ENCODE results near the gene AGAP1.

The AGAP1 gene

DNA sequence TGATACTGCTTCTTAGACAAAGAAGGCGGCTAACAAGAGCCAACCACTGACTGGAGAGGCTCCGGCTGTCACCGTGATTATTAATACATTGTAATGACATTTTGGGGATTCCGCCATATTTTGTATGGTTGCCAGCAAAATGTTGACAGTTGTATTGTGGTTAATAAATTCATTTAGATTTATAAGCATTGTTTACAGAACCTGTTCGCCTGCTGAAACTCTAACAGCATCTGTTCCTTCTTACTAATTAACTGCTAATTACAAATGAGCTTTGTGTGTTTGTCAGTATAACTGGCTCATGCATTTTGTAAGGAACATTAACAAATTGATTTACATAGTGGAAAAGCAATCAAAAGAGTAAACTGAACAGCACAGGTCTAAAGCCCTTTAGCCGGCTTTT, 342.0 kb downstream of the AGAP1 start:
- TF ChIP-seq, protein P1, sequence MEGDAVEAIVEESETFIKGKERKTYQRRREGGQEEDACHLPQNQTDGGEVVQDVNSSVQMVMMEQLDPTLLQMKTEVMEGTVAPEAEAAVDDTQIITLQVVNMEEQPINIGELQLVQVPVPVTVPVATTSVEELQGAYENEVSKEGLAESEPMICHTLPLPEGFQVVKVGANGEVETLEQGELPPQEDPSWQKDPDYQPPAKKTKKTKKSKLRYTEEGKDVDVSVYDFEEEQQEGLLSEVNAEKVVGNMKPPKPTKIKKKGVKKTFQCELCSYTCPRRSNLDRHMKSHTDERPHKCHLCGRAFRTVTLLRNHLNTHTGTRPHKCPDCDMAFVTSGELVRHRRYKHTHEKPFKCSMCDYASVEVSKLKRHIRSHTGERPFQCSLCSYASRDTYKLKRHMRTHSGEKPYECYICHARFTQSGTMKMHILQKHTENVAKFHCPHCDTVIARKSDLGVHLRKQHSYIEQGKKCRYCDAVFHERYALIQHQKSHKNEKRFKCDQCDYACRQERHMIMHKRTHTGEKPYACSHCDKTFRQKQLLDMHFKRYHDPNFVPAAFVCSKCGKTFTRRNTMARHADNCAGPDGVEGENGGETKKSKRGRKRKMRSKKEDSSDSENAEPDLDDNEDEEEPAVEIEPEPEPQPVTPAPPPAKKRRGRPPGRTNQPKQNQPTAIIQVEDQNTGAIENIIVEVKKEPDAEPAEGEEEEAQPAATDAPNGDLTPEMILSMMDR (IDR thresholded peaks at IDR 0.05), result no peak
- no peak for DNase-seq (ENCODE audit: low spot score)
- no peak overlapping the region for H3K27ac ChIP-seq
- H3K4me3 ChIP-seq, result no peak overlapping the region

DNA sequence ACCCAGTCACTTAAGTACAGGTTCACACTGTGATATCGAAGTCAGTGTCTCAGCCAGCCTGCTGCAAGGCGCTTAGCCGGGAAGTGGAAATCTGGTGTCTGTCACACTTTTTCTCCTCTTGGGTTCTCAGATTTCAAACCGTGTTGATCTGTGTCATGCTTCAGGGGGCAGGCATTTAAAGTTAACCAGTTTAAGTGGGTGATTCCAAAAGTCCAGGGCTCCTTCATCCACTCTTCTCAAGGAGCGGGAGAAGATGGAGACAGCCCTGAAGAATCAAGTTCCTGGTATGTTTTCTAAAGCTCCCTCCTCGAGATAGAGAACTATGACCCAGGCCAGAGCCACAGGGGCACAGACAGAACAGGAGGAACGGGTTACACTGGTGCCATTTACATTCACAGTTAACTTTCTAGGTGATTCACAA, 342.7 kb downstream of the AGAP1 start:
- TF ChIP-seq, protein P1 (IDR thresholded peaks at IDR 0.05), result no peak
- Histone ChIP-seq H3K4me3 (no peak overlapping the region), H3K27ac (no peak overlapping the region)
- DNase-seq (ENCODE audit: low spot score), result no peak

DNA sequence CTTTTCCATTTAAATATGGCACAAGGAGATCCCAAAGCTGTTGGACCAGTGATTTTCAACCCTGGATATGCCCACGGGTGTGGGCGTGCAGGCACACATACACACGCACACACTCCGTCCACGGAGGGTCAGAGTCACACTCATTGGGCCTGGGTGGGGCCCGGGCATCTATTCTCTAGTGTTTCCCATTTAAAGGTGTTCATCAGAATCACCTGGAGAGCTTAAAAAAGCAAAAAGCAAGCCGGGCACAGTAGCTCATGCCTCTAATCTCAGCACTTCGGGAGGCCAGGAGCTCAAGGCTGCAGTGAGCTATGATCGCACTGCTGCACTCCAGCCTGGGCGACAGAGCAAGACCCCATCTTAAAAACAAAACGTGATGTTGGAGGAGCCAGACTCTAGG, 345.4 kb downstream of the AGAP1 start:
- TF ChIP-seq, protein P1 (IDR thresholded peaks at IDR 0.05), result no peak
- H3K27ac ChIP-seq, result no peak overlapping the region
- no peak overlapping the region for H3K4me3 ChIP-seq
- DNase-seq (ENCODE audit: low spot score), result no peak

DNA sequence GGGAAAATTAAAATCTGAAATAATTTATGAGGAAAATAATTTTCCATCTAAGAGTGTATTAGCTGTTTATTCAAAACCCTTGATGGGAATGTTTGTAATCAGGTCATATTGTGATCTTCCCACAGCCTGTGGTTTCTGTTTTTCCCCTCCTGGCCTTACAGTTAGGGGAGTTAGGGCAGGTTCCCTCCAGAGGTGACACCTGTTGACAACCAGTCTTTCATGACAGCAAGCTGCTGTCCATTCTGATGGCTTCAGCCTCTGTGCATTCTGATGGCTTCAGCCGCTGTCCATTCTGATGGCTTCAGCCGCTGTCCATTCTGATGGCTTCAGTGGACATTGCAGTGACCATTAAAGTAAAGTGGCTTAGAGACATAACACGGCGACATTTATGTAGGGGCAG, 346.1 kb downstream of the AGAP1 start:
- TF ChIP-seq, protein P1 (IDR thresholded peaks at IDR 0.05), result no peak
- Histone ChIP-seq H3K4me3 (no peak overlapping the region), H3K27ac (no peak overlapping the region)
- no peak for DNase-seq (ENCODE audit: low spot score)

DNA sequence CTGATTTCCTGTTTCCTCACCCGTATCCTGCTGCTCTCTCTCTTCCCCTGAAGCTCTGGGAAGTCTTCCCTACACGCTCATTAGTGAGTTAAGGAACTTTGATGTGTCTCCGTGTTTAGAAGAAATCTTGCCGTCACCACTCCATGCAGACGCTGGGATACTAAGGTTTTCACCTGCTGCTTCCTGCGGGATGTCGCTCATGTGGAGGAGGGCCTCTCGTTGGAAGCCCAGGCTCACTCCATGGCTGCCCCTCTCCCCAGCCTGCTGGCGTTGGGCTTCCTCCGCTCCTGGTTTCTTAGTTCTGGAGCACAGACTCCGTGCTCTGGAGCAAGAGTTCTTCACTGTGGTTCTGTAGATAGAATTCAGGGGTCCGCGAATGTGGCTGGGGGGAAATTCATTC, 348.0 kb downstream of the AGAP1 start:
- Histone ChIP-seq H3K4me3 (no peak overlapping the region), H3K27ac (no peak overlapping the region)
- TF ChIP-seq, protein P1 (IDR thresholded peaks at IDR 0.05), result no peak
- no peak for DNase-seq (ENCODE audit: low spot score)

DNA sequence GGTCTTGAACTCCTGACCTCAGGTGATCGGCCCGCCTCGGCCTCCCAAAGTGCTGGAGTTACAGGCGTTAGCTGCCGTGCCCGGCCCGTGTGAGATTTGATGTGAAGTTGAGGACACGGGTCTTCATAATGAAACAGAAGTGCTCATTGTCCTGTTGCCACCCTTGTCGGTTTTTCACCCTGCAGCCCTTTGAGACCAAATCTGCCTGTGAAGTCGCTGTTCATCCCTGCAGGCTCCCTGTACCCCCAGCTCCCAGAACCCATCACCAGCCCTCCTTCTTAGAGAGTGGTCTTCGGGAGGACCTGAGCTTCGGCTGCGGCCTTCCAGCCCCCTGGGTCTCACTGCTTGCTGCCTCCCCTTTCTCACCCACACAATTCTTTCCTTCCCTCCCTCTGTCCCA, 349.1 kb downstream of the AGAP1 start:
- TF ChIP-seq, protein P1 (IDR thresholded peaks at IDR 0.05), result no peak
- no peak for DNase-seq (ENCODE audit: low spot score)
- Histone ChIP-seq H3K4me3 (no peak overlapping the region), H3K27ac (no peak overlapping the region)

DNA sequence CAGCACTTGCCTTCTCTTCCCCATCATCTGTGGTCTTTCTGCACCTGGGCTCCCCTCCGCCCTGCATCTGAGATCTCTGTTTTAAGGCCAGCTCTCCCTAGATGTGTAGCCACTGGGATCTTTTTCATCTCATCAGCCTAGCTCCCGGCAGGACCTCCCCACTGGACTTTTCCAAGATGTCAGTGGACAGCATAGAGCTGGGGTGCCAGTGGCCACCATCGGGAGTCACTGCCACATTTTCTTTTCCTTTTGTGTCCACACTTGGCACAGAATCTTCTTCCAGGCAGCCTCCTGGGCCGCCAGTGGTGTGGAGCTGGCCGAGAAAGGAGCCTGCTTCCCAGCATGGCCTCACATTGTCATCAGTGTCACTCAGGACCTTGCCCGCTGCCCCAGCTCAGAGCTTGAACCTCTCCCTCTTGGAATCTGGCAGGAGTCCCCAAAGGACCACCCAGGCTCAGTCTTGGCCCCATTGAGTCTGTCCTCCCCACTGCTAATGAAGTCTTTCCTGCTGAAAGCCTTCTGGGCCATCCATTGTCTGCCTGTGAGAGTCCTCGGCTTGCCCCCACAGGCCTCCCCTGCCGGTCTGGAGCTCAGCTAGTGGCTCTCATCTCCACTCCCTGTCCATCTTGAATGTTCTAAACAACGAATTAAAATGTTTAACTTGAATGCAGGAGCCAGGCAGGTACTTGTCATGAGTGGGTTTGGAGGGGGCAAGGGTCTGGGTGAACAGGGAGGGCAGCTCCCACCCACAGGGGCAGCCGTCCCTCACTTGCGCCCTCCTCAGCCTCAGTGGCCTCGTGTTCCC, 349.9 kb downstream of the AGAP1 start:
- Histone ChIP-seq H3K27ac (no peak overlapping the region), H3K4me3 (no peak overlapping the region)
- DNase-seq (ENCODE audit: low spot score), result no peak
- TF ChIP-seq, protein P1 (IDR thresholded peaks at IDR 0.05), result no peak
